MM.1S (cell line): ENCODE results near the gene MAPK10.

Experiments used
- EZH2phosphoT487 ChIP-seq: fragments of 300-600 bp; sonication (generic); IDR thresholded peaks from 2 replicates; pipeline ENCODE4 v1.6.1; 2018; ENCODE audit warnings: antibody characterized with exemption, low read length
- TF ChIP-seq, protein P1 (sequence below): fragments of 300-600 bp; sonication (generic); IDR thresholded peaks from 2 replicates; pipeline ENCODE4 v1.5.1; 2016; ENCODE audit warnings: antibody characterized with exemption, low read length, mixed read lengths

GRCh38 chr4:86122404-86122803, 237.4 kb downstream of the MAPK10 start:
- TF ChIP-seq, protein P1, sequence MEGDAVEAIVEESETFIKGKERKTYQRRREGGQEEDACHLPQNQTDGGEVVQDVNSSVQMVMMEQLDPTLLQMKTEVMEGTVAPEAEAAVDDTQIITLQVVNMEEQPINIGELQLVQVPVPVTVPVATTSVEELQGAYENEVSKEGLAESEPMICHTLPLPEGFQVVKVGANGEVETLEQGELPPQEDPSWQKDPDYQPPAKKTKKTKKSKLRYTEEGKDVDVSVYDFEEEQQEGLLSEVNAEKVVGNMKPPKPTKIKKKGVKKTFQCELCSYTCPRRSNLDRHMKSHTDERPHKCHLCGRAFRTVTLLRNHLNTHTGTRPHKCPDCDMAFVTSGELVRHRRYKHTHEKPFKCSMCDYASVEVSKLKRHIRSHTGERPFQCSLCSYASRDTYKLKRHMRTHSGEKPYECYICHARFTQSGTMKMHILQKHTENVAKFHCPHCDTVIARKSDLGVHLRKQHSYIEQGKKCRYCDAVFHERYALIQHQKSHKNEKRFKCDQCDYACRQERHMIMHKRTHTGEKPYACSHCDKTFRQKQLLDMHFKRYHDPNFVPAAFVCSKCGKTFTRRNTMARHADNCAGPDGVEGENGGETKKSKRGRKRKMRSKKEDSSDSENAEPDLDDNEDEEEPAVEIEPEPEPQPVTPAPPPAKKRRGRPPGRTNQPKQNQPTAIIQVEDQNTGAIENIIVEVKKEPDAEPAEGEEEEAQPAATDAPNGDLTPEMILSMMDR = no peak
- no peak for TF ChIP-seq EZH2phosphoT487
